CD4-positive, alpha-beta T cell treated with Interleukin-15 for 4 hours (primary cell): ENCODE measurements around the gene PRUNE2.

Experiments used
- DNase-seq: peaks from one replicate; pipeline ENCODE4 v3.0.0-alpha.2; 2020; ENCODE audit warnings: low spot score

Gene PRUNE2

DNA sequence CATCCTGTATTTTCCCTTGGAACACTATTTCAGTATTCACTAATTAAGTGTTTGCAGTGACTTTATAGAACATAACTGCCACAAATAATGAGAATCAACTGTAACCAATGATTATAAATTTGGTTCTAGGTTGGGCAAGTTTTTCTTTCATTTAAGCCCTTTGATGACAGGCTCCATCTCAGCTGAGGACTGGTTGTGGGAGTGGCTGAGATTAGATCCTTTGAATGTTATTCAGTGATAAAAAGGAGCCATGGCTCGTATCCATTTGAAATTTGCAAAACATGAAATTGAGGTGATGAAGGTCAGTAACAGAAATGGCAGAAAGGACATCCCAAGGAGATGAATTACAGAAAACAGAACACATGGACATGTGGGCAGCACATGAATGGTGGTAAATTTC, 279.8 kb downstream of the PRUNE2 start:
- no peak for DNase-seq

DNA sequence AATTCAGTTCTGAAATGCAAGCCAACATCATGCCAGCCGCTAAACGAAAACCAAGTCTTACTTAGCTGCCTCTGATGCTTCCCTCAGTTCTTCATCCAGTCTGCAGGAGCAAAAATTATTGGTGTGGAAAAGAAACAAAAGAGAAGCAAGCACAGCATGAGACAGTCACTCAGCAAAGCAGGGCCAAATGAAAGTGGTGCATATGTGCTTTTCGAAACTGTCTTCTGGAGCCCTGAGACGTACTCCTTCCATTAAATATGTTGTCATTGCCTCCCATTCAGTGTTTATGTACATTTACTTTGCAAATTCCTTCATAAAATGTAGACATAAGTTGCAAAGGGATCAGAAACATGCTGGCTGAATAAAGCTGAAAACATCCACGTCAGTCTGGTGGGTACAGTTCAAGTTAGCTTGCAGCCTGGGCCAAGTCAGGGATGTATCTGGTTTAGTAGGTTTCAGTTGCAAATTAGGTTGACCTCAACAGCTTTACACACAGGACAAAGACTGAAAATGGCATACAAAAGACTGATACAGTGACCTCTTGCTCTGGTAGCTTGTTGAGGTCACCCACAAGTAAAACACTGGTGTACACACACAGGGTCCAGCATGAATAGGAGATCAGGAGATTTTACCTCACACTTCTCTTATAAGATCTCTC, 281.4 kb downstream of the PRUNE2 start:
- DNase-seq: no peak

DNA sequence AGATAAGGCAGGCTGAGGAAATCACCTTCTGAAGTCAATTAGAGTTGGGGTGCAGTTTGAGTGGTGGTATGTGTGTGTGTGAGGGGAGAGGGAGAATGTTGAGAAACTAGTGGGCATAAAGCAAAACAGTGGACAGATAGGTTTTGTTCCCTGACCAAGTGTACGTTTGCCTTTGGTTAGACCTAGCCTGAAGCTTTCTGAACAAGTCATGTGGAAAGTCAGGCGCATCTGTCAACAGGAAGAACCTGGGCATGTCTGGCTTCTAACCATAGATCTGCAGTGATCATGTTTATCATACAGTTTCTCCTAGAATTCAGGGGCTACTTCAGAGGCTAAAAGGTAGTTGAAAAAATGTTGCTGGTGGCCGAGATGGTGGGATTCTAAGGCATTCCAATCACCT, 284.9 kb downstream of the PRUNE2 start:
- DNase-seq: no peak

DNA sequence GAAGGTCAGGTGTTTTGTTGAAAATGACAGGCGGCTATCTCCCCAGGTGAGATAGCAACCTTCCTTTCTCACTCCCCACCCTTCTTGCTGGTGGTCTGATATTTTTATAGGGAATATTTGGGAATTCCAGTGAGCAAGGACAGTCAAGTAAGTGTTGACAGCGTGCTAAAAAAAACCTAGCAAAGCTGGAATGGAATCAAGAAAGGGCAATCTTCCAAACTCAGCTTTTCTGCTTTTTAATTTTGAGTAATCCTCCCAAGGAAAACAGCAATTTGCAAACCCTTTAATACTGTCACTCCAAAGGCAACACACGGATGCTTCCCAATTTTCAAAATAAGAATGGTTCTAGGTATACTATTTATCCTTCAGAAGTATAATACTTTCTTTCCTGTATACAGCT, 285.3 kb downstream of the PRUNE2 start:
- DNase-seq: no peak

DNA sequence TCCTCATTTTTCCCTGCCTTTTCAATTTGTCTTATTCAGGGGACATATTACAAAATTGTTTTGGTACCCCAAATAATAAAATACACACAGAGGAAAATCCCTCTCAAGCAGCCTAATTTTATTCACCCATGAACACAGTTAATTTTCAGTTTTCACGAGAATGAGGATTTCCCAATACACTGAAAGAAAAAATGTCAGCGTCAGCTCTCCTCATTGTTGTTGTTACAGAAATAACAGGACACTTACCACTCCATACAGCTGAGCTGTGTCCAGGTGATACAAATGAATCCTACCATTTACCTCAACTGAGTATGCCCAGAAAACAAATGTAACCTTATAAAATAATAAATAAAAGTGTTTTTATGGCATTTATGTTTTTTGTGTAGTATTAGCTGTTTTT, 286.3 kb downstream of the PRUNE2 start:
- DNase-seq: no peak

DNA sequence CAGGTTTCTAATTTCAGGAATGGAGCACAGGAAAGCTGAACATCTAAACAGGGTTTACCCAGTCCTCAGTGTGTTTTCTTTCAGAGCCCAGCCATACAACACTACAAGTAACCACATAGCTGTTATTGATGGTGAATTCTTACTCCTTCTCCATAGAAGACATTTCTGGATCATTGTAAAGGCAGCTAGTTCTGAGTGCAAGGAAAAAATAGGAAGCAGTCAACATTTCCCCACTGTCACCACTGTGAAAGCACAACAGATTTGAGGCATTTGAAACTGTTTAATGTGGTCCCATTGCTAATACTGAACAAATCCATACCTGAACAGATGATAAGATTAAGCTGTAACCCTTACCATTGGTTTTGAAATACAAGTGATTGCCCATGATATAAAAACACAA, 286.7 kb downstream of the PRUNE2 start:
- no peak for DNase-seq

DNA sequence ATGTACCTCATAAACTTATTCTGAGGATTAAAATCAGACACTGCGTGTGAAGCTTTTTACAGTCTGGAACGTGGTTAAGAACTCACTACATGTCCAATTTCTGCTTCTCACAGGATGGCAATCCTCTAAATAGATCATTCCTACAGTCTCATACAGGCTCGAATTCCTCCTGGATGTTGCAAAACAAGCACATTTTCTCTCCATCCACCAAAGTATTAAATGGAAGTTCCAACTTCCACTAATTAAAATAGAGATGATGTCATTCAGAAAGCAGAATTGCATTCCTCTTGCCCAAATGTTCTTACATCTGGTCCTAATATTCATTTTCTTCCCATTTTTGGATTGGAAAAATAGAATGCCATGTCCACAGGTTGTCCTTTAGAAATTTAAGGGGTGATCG, 287.2 kb downstream of the PRUNE2 start:
- DNase-seq: no peak

DNA sequence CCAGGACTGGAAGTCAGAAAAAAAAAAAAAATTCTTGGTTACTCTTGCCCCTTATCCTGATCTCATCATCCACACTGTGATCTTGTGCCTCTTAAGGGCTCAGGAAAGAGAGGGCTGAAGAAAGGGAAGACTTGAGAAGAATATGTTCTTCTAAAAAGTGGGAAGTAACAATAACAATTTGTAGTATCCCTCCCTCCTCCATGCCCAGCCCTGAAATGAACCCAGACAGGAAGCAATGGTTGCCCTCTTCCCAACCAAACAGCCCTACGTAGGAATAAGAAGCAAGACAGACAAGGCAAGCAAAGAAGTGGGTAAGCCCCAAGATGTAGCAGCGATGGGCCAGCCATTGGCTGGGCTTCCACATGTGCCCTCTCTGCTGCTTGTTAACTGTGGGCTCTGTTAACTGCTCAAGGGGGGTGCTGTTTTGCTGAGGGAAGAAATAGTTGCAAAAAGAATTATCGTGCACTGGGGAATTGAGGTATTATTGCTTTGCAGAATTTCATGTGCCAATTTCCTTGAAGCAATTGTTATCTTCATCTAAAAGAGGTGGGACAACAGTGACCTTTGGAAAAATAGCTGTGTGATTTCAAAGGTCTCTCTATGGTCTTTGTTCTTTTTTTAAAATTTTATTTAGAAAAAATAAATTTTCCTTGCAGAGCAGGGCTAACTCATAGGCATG, 288.3 kb downstream of the PRUNE2 start:
- DNase-seq: no peak

DNA sequence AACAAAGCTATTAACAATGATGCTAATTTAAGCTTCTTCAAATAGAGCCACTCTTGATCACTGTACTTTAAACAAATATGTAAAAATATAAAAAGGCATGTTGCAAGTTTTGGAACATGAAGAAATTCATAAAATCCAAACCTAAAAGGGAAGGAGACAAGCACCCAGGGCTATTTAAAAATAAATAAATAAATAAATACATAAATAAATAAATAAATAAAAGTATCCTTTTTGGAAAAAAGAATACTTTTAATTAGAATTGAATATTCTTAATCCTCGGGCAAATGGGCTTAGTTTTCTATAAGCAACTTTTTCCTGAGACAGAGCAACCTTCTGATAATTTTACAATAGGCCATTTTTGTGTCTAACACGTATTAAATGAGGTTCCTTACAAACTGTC, 289.1 kb downstream of the PRUNE2 start:
- DNase-seq: no peak

DNA sequence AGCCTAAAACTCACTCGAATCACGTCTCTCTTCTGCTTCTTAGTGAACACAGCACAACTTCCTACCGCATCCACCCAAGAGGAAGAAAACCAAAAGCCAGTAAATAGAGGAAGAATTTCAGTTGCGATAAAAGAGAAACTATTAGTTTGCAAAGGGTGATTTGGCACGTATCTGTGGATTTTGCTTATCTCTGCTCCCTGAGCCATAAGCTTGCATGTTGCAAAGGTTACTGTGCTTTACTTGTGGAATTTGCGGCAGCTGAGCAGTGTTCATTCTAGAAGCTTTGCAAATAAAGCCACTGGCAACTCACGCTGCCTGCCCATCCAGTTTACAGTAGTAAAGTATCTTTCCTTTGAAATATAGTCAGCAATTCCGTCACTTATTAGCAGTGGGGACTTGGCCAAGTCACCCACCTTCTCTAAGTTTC, 290.7 kb downstream of the PRUNE2 start:
- no peak for DNase-seq

DNA sequence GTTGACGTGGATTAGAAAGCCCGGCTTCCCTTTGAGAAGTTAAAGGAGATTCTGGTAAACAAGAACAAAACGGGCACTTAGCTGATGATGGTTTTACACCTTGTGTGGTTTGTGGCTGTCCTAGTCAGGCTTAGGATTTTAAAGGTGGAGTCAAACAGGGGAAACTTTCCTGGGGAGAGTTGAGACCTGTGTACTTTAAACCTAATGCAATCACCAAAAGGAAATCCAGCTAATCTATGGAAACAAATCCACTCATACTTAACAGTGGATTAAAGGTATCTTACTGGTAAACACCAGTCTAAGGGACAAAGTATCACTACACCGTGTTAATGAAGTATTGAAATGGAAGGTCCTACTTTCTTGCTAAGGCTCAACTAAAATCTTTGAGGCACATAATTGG, 291.9 kb downstream of the PRUNE2 start:
- DNase-seq: no peak

DNA sequence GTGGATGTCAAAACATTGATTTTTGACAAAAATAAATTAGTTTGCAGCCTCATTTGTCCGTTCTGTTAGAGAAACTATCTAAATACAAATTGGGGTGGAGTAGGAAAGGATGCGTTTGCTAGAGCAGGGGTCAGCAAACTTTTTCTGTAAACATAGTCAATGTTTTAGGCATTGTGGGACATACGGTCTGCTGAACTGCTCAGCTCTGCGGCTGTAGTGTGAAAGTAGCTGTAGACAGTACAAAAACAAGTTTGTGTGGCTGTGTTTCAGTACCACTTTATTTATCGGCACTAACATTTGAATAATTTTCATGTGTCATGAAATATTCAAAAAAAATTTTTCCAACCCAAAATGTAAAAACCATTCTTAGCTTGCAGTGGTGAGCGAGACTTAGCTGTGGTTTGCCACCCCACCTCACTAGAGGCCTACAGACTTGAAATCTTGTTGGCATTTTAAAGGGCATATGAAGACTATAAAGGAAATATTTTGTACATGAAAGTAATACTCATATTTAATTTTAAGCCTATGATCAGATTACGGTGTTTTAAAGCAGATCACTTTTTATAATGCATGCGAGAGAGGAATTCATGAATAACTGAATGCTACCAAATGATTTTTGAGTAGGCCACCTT, 292.6 kb downstream of the PRUNE2 start:
- DNase-seq: no peak

DNA sequence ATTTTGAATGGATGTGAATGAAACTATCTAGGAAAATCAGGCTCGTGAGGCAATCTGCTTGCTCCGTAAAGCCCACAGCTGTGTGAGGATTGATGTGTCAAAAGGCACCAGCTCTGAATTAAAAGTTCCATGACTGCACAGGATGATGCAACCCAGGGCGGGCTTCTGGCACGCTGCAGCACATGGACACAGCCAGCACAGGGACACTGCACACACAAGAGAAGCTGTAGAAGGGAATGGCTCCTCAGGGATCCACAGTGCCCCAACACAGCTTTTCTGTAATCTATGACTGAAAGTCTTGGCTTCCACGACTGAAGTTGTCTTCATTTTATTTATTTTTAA, 295.9 kb downstream of the PRUNE2 start:
- DNase-seq: no peak

DNA sequence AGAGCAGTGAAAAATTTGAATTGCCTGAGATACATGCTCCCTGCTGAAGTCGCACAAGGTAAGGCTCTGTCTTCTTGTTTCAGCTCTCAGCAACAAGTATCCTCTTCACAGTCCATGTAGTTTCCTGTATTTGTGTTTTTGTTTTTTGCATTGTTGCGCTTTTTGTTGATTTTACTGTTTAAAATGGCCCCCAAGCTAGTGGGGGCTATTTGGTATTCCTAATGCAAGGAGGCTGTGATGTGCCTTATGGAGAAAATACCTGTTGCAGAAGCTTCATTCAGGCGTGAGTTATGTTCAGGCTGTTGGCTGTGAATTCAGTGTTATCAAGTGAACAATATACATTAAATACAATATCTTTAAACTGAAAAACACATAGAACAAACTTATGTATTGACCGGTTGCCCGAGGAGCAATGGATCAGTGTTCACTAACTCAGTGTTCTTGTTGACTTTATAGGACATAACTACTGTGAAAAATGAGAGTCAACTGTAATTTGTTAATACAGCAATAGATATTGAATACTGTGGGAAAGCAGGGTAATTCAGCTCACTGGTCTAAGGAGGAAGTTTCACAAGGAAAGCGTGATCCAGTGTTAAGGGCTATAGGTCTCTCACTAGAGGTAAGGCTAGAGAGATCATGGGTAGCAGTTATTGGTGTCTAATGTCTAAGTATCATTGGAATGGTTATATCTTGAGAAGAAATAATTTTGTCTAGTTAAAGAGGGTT, 296.5 kb downstream of the PRUNE2 start:
- no peak for DNase-seq

DNA sequence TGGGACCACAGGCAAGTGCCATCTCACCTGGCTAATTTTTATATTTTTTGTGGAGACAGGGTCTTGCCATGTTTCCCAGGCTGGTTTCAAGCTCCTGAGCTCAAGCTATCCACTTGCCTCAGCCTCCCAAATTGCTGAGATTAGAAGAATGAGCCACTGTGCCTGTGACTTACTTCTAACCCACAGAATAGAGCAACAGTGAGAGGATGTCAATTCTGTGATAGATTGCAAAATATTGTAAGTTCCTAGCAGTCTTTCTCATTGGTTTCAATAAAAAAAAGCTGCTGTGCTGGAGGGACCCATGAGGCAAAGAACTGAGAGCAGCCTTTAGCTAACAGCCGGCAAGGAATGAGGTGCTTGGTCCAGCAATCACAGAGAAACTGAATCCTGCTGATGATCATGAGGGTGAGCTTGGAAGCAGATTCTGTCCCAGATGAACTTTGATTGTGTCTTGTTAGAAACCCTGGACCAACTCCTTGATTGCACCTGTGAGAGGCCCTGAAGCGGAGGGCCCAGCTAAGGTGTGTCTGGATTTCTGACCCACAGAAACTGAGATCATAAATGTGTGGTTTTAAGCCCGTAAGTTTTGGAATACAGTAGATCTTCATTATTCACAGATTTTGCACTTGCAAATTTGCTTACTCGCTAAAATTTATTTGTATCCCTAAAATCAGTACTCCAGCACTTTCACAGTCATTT, 297.2 kb downstream of the PRUNE2 start:
- DNase-seq: no peak

DNA sequence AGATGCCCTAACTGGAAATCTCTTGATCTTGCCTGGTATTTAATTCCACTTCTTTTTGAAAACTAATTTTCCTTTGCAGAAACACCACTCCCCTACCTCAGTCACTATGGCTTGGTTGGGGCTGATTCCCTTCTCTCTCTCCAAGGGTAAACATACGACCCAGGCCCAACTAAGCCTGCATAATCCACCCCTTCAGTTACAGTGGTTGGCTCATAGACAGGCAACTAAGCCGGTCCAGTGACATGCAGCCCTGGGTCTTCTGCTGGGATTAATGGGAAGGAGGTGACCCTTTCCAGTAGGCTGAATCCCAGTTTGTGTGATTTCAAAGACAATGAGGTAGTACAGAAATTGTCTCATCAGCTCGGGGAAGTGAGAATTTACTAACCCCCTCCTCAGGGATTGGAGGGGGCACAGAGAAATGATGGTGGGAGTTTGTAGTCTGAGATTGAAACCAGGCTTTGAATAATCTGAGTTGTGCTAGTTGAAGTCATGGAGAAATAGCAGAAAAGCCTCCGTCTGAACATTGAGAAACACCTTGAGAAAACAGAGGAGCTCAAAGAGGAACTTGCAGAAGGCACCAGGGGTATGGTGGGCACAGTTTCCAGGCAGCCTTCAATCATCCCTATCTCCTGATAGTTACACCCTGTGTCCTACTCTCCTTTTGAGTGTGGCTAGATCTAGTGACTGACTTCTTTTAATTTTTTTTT, 298.0 kb downstream of the PRUNE2 start:
- no peak for DNase-seq

DNA sequence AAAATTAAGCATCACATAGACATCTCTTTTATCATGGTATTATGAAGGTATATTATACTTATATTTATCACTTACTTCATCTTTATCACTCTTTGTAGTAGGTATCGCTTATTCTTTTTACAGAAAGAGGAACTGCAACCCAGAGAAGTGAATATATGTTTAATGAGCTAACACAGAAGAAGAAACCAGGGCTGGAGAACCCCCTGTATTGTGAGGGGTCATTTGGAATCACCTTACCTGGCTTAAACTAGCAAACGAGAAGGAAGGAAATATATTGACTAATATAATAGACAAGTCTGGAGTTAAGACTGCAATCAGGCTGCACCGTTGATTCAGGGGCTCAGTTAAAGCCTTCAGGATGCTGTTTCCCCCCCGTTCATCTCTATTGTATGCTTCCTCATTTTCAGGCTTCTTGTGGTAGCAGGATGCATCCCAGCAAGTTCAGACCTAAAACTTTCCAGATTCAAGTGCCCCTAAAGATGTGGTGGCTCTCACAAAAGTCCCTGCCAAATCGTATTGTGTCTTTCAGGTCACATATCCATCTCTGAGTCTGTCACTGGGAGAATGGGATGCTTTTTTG, 300.5 kb downstream of the PRUNE2 start:
- DNase-seq: no peak

DNA sequence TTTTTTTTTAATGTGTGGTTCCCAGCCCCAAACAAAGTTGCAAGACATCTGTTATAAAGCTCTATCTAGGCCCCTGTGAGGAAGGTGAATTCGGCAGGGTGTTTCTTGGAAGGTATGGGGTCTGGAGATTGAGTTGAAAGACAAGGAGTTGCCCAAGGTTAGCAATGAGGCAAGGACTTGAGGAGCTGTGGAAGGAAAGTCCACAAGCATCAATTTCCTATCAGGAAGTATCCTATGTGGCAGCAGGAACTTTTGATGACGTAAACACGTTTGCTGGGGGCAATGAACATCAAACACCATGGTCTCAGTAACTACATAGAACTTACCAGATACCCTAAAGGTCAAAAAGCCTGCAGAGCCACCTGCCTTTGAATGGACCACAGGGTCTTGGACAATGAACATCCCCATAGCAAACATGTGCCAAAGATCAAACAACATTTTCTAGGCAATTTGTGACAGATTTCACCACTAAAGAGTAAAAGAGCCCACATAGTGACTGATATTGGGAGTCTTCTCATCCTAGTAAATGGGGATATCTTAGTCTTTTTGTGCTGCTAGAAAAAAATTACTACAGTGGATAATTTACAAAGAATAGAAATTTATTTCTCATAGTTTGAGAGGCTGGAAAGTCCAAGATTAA, 301.9 kb downstream of the PRUNE2 start:
- no peak for DNase-seq

DNA sequence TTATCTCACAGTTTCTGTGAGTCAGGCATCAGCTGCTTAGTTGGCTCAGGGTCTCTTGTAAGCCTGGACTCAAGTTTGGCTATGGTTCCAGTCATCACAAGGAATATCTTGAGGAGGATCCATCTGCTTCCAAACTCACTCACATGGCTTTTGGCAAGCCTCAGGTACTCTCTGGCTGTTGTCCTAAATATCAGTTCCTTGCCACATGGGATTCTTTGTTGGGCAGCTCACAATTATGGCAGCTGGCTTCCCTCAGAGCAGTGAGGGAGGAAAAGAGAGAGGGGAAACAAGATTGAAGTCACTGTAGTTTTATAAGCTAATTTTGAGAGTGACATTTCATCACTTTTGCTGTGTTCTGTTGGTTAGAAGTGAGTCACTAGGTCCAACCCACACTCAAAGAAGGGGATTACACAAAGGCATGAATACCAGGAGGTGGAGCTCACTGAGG, 302.4 kb downstream of the PRUNE2 start:
- DNase-seq: no peak

DNA sequence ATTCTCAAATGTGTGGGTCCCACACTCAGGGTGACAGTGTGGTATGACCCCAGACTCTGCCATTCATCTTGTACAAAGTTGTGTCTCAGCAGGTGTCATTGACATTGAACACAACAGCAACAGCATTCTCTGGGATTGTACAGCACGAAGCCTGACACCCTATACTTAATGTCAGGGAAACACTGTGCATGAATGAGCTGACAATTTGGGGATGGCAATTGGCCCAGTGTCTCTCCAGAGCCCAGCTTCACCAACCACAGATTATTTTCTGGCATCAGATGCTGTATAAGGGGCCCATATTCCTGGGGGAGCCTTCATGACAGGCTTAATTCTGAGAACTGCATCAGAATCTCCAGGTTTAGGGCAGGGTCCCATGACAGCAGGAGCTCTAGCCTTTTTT, 303.7 kb downstream of the PRUNE2 start:
- no peak for DNase-seq
